GM12875 (cell line): ENCODE data around the gene TMEM269.

Experiments
- H3K4me3 ChIP-seq: one replicate; pipeline ENCODE4 v1.5.1; 2011; ENCODE audit warnings: low read depth, low read length, control low read depth
- TF ChIP-seq, protein P1 (sequence below): IDR thresholded peaks from 2 replicates; pipeline ENCODE4 v1.5.1; 2011; ENCODE audit warnings: low read depth, mild to moderate bottlenecking, control low read depth, inconsistent platforms, low read length, moderate library complexity, borderline replicate concordance; ENCODE audit not compliant: insufficient read depth

Gene TMEM269

DNA sequence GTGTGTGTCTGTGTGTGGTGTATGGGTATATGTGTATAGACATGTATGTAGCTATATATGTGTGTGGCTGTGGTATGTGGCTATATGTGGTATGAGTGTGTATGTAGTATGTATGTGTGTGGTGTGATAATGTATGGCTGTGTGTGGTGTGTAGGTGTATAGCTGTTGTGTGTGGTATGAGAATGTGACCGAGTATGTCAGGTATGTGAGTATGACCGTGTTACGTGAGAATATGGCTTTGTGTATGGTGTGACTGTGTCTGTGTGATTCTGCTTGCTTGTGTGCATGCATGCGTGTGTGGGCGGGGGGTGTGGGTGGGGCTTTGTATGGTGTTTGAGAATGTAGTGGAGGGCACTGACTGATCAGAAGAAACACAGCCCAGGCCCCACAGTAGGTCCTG lies 65.2 kb downstream of the TMEM269 start:
- TF ChIP-seq, protein P1, sequence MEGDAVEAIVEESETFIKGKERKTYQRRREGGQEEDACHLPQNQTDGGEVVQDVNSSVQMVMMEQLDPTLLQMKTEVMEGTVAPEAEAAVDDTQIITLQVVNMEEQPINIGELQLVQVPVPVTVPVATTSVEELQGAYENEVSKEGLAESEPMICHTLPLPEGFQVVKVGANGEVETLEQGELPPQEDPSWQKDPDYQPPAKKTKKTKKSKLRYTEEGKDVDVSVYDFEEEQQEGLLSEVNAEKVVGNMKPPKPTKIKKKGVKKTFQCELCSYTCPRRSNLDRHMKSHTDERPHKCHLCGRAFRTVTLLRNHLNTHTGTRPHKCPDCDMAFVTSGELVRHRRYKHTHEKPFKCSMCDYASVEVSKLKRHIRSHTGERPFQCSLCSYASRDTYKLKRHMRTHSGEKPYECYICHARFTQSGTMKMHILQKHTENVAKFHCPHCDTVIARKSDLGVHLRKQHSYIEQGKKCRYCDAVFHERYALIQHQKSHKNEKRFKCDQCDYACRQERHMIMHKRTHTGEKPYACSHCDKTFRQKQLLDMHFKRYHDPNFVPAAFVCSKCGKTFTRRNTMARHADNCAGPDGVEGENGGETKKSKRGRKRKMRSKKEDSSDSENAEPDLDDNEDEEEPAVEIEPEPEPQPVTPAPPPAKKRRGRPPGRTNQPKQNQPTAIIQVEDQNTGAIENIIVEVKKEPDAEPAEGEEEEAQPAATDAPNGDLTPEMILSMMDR: no peak

More for the DNA sequence above, 65.2 kb downstream of the TMEM269 start:
- H3K4me3 ChIP-seq: no peak overlapping the region
